DLD1 (cell line): ENCODE data around the gene TNFAIP8L1.
"Not testable (repeated sequence)": the region's sequence is repeated elsewhere in the genome, so short reads cannot be mapped to it uniquely, and the experiment has no call there.

Source experiments
- in situ Hi-C: cut with HindIII; loops from 2 replicates; pipeline ENCODE4 v1.10.0; 2017; ENCODE audit warnings: low sequenced_read_pairs

Gene TNFAIP8L1

GRCh38 chr19:4675346-4675745, 36.0 kb downstream of the TNFAIP8L1 start:
- in situ Hi-C loops: no loop called here

- in situ Hi-C loops: no loop called here
These were observed 37.8 kb downstream of the TNFAIP8L1 start for GRCh38 chr19:4676955-4677731.

- in situ Hi-C loops: no loop called here
These were observed 39.8 kb downstream of the TNFAIP8L1 start for GRCh38 chr19:4678881-4679790.

- in situ Hi-C loops: not testable (repeated sequence)
These were observed 40.7 kb downstream of the TNFAIP8L1 start for GRCh38 chr19:4680021-4680420.

GRCh38 chr19:4682417-4683200, 43.3 kb downstream of the TNFAIP8L1 start:
- in situ Hi-C loops: no loop called here

- in situ Hi-C loops: no loop called here
These were observed 45.2 kb downstream of the TNFAIP8L1 start for GRCh38 chr19:4684312-4685095.

GRCh38 chr19:4686700-4687099, 47.4 kb downstream of the TNFAIP8L1 start:
- in situ Hi-C loops: no loop called here

GRCh38 chr19:4687396-4687795, 48.1 kb downstream of the TNFAIP8L1 start:
- in situ Hi-C loops: no loop called here

- in situ Hi-C loops: no loop called here
These were observed 49.3 kb downstream of the TNFAIP8L1 start for GRCh38 chr19:4688587-4688986.

- in situ Hi-C loops: no loop called here
These were observed 50.1 kb downstream of the TNFAIP8L1 start for GRCh38 chr19:4689403-4689802.

GRCh38 chr19:4690361-4690760, 51.0 kb downstream of the TNFAIP8L1 start:
- in situ Hi-C loops: no loop called here

- in situ Hi-C loops: no loop called here
These were observed 52.1 kb downstream of the TNFAIP8L1 start for GRCh38 chr19:4691373-4691772.

- in situ Hi-C loops: no loop called here
These were observed 53.1 kb downstream of the TNFAIP8L1 start for GRCh38 chr19:4692251-4693077.

GRCh38 chr19:4693078-4693350, 53.7 kb downstream of the TNFAIP8L1 start:
- in situ Hi-C loops: no loop called here

- in situ Hi-C loops: no loop called here
These were observed 54.3 kb downstream of the TNFAIP8L1 start for GRCh38 chr19:4693471-4694121.

GRCh38 chr19:4694211-4694987, 55.1 kb downstream of the TNFAIP8L1 start:
- in situ Hi-C loops: no loop called here

- in situ Hi-C loops: no loop called here
These were observed 56.0 kb downstream of the TNFAIP8L1 start for GRCh38 chr19:4695224-4695731.

GRCh38 chr19:4697304-4697703, 58.0 kb downstream of the TNFAIP8L1 start:
- in situ Hi-C loops: no loop called here
